Osteocyte (in vitro differentiated cells): ENCODE results near the gene MYMK. TPM values are rescaled to one million over a fixed set of nuclear protein-coding genes. Genes with fewer than 3 reads are reported as not detected.

Experiments used
- DNase-seq: peaks from one replicate; pipeline ENCODE4 v3.0.0; 2021; ENCODE audit warnings: mixed read lengths; ENCODE audit not compliant: unreplicated experiment; ENCODE audit errors: extremely low spot score
- H3K27ac Mint-ChIP-seq: one replicate; pipeline ENCODE4 v1.8.0; 2021; ENCODE audit warnings: mild to moderate bottlenecking, mixed read lengths; ENCODE audit not compliant: unreplicated experiment
- H3K27me3 Mint-ChIP-seq: one replicate; pipeline ENCODE4 v1.8.0; 2021; ENCODE audit warnings: mixed read lengths; ENCODE audit not compliant: unreplicated experiment
- H3K36me3 Mint-ChIP-seq: one replicate; pipeline ENCODE4 v1.8.0; 2021; ENCODE audit warnings: mixed read lengths; ENCODE audit not compliant: unreplicated experiment
- H3K4me1 Mint-ChIP-seq: one replicate; pipeline ENCODE4 v1.8.0; 2021; ENCODE audit warnings: mixed read lengths; ENCODE audit not compliant: unreplicated experiment
- H3K4me3 Mint-ChIP-seq: one replicate; pipeline ENCODE4 v1.8.0; 2021; ENCODE audit warnings: mild to moderate bottlenecking, moderate library complexity, mixed read lengths; ENCODE audit not compliant: unreplicated experiment
- H3K9me3 Mint-ChIP-seq: one replicate; pipeline ENCODE4 v1.8.0; 2021; ENCODE audit warnings: mixed read lengths; ENCODE audit not compliant: unreplicated experiment
- CTCF ChIP-seq: fragments of 200-600 bp; sonication (generic); IDR thresholded peaks from 2 replicates; pipeline ENCODE4 v1.5.0; 2021; ENCODE audit warnings: antibody characterized with exemption, mild to moderate bottlenecking, moderate library complexity
- total RNA-seq: library from RNA; stranded (reverse); gene quantifications from 2 replicates; pipeline ENCODE4 v1.2.1, GENCODE V29; 2021

The MYMK gene
- total RNA-seq, 1 donor from 2014 or later = not detected

- DNase-seq = no peak
- Mint-ChIP-seq H3K4me1 (peaks cover 15% of the 10 kb centered on the region), H3K9me3 (no peaks in the 10 kb centered on the region), H3K27ac (no peak overlapping the region), H3K4me3 (no peak overlapping the region), H3K27me3 (peaks cover 4% of the 10 kb centered on the region), H3K36me3 (no peaks in the 10 kb centered on the region)
- no peak for TF ChIP-seq CTCF
Observed at GRCh38 chr9:133484671-133485437, 39.9 kb downstream of the MYMK start.

GRCh38 chr9:133483611-133484010, 41.1 kb downstream of the MYMK start:
- DNase-seq = no peak
- Mint-ChIP-seq H3K27ac (no peak overlapping the region), H3K4me3 (no peak overlapping the region), H3K4me1 (peaks cover 9% of the 10 kb centered on the region), H3K27me3 (peaks cover 4% of the 10 kb centered on the region), H3K9me3 (no peaks in the 10 kb centered on the region), H3K36me3 (no peaks in the 10 kb centered on the region)
- TF ChIP-seq CTCF = no peak

GRCh38 chr9:133478851-133479711, 45.7 kb downstream of the MYMK start, which contains the start of gene SLC2A6:
SLC2A6 (minus strand) TSS chr9:133479099; CDS start chr9:133479059, 40 bp downstream.
- no peaks in the 10 kb centered on the region for H3K9me3 Mint-ChIP-seq
- peaks cover 9% of the 10 kb centered on the region for H3K4me1 Mint-ChIP-seq
- H3K27me3 Mint-ChIP-seq = peaks cover 4% of the 10 kb centered on the region
- TF ChIP-seq CTCF = no peak
- peak; percentile 92 for DNase-seq
- no peak within 1 kb of the TSS for H3K27ac Mint-ChIP-seq
- H3K4me3 Mint-ChIP-seq = peak within 1 kb of the TSS; percentile 67
- no peaks in the 10 kb centered on the region for H3K36me3 Mint-ChIP-seq

- Mint-ChIP-seq H3K27ac (no peak overlapping the region), H3K4me3 (peak overlapping the region; percentile 67), H3K36me3 (no peaks in the 10 kb centered on the region), H3K9me3 (no peaks in the 10 kb centered on the region), H3K27me3 (peaks cover 4% of the 10 kb centered on the region), H3K4me1 (peaks cover 9% of the 10 kb centered on the region)
- DNase-seq = no peak
- no peak for TF ChIP-seq CTCF
Observed at GRCh38 chr9:133477992-133478850, 46.5 kb downstream of the MYMK start.
